ENCODE results near the gene GP1BA. TPM values are rescaled to one million over a fixed set of nuclear protein-coding genes. Genes with fewer than 3 reads are reported as not detected.
A peak's percentile ranks its signal among the peaks of the same experiment; 100 is the strongest.

The GP1BA gene
- total and polyA plus RNA-seq, 2 donors (not counting 1 experiment from before 2014, with no cell fraction given) = 0.06 TPM; not detected in 1

- H3K9me3 ChIP-seq (ENCODE audit: control extremely low read depth in 1 of 3, control insufficient read depth in 2 of 3, insufficient read depth in 1 of 3, low read length in 2 of 3) = no peaks in the 10 kb centered on the region
- POLR2A ChIA-PET = interaction anchor here (0.5 to 4.9 kb wide), 11 partner anchors 9 to 985 kb away, joined by 3 to 81 read pairs (median 4); partner anchors contain the start of genes INCA1, KIF1C, RNF167 and SLC25A11
- CTCF ChIA-PET = interaction anchor here (1.1 to 3.0 kb wide), 3 partner anchors 9 to 39 kb away, joined by 3 to 16 read pairs (median 8); partner anchors contain the start of genes RNF167, SLC25A11 and SPAG7
- WGBS (ENCODE audit: insufficient coverage) = 0% methylated on average over 38 of the region's 40 CpGs
- peaks cover 0 to 28% of the 10 kb centered on the region in 2 experiments for H3K36me3 ChIP-seq (replicated peaks in 1 of 2; ENCODE audit: control extremely low read depth in 1 of 2, control insufficient read depth in 1 of 2, extremely low read depth in 1 of 2, insufficient read depth in 2 of 2, low read length in 1 of 2)
- Mint-ChIP-seq H3K27ac (peak overlapping the region; percentile 99), H3K4me1 (peaks cover 46% of the 10 kb centered on the region), H3K27me3 (no peaks in the 10 kb centered on the region), H3K4me3 (peak overlapping the region; percentile 98), H3K9me3 (ENCODE audit: insufficient read depth) (no peaks in the 10 kb centered on the region)
- no peak for TF ChIP-seq EZH2 (IDR thresholded peaks at IDR 0.05; ENCODE audit: borderline replicate concordance, insufficient read depth, low read depth, low read length, poor library complexity, severe bottlenecking)
- TF ChIP-seq CTCF (IDR thresholded peaks at IDR 0.05) = no peak
- peaks cover 37 to 45% of the 10 kb centered on the region in 2 donors for H3K4me1 ChIP-seq (ENCODE audit: control insufficient read depth in 2 of 2, insufficient read depth in 2 of 2, low read length in 2 of 2)
- peak overlapping the region; percentile 97 for H2AFZ ChIP-seq (ENCODE audit: insufficient read depth, low read depth, low read length, poor library complexity, severe bottlenecking)
- peak; percentile 50 for ATAC-seq (ENCODE audit: low read depth)
- H3K27me3 ChIP-seq (replicated peaks in 1 of 4; ENCODE audit: control extremely low read depth in 1 of 4, control insufficient read depth in 3 of 4, insufficient read depth in 4 of 4, low read length in 3 of 4) = no peaks in the 10 kb centered on the region
- peak overlapping the region; percentile 97 for H3K9ac ChIP-seq (ENCODE audit: low read length)
- H3K4me3 ChIP-seq (ENCODE audit: control extremely low read depth in 1 of 5, extremely low read depth in 1 of 5, insufficient read depth in 1 of 5, low read depth in 2 of 5, low read length in 4 of 5) = peak overlapping the region; percentile 59 to 99 (median 96)
- peak; percentile 90 for DNase-seq
- peak overlapping the region; percentile 98 for H3K4me2 ChIP-seq (replicated peaks; ENCODE audit: low read depth, low read length, poor library complexity, severe bottlenecking)
- peak overlapping the region; percentile 73 to 93 for H3K27ac ChIP-seq (ENCODE audit: low read length in 2 of 2)
- intact Hi-C loops (cut with micrococcal nuclease) = loop anchor here (1.0 to 10.0 kb wide), 11 partner anchors 9 to 987 kb away; partner anchors contain the start of genes ARRB2, ATP2A3, CAMTA2 and INCA1
- H3K79me2 ChIP-seq (ENCODE audit: control insufficient read depth, insufficient read depth, low read length) = peaks cover 45% of the 10 kb centered on the region
- H4K20me1 ChIP-seq (ENCODE audit: control insufficient read depth, insufficient read depth, low read length, poor library complexity, severe bottlenecking) = peaks cover 42% of the 10 kb centered on the region
Measured at GRCh38 chr17:4948931-4949320, 16.8 kb downstream of the GP1BA start.

Measured in B cell (primary cell).